ENCODE data around the gene TTLL11.

DNA sequence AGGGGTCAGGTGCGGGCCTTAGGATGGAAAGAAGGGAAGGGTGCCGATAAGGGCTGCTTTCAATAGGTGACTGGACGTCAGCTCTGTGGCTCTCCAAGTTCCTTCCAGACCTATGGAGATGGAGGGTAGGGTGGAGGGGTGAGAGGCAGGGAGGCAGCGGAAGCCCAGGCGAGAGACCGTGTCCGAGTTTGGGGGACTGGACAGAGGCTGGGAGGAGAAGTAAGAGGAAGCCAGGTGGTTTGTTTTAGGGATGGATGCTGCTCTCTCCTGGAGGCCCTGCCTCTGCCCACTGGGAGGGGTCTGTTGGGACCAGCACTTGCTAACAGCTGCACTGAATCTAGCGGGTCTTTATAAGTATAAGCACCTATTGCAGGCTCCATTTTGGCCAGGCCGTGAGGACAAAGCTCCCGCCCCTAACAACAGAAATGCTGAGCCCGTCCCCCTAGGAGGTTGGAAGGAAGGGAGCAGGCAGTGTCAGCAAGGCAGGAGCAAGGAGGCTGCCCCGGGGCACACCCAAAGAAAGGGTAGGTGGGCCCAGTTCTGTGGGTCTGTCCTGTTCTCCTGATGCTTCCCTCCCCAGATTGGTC is 274.2 kb downstream of the TTLL11 start:
- no peak for TF ChIP-seq EZH2 (IDR thresholded peaks at IDR 0.05; ENCODE audit: low read length)
- TF ChIP-seq, protein P1, sequence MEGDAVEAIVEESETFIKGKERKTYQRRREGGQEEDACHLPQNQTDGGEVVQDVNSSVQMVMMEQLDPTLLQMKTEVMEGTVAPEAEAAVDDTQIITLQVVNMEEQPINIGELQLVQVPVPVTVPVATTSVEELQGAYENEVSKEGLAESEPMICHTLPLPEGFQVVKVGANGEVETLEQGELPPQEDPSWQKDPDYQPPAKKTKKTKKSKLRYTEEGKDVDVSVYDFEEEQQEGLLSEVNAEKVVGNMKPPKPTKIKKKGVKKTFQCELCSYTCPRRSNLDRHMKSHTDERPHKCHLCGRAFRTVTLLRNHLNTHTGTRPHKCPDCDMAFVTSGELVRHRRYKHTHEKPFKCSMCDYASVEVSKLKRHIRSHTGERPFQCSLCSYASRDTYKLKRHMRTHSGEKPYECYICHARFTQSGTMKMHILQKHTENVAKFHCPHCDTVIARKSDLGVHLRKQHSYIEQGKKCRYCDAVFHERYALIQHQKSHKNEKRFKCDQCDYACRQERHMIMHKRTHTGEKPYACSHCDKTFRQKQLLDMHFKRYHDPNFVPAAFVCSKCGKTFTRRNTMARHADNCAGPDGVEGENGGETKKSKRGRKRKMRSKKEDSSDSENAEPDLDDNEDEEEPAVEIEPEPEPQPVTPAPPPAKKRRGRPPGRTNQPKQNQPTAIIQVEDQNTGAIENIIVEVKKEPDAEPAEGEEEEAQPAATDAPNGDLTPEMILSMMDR (optimal IDR thresholded peaks at IDR 0.05 in 1 of 3, IDR thresholded peaks at IDR 0.05 in 1 of 3, conservative IDR thresholded peaks at IDR 0.05 in 1 of 3; ENCODE audit: extremely low read depth in 1 of 3, insufficient read depth in 2 of 3, low read length in 3 of 3): no peak

Measured in keratinocyte (primary cell).